Caki2 (cell line): ENCODE results near the gene RAD51B. TPM values are rescaled to one million over a fixed set of nuclear protein-coding genes. Genes with fewer than 3 reads are reported as not detected.
"Not testable (repeated sequence)": the region's sequence is repeated elsewhere in the genome, so short reads cannot be mapped to it uniquely, and the experiment has no call there.

Experiments
- DNase-seq: peaks from one replicate; pipeline ENCODE4 v3.0.0-alpha.2; 2015; ENCODE audit warnings: low read depth
- in situ Hi-C: cut with HindIII; loops from 2 replicates; pipeline ENCODE4 v1.10.0; 2016; ENCODE audit warnings: low sequenced_read_pairs, low pct_unique_long_range_greater_than_20kb, mixed read lengths
- total RNA-seq: library from RNA; depleted of rRNA; stranded (reverse); fragments of >200 nt; shearing (Covaris generic); gene quantifications from 2 replicates; pipeline ENCODE4 v1.2.3, GENCODE V29; 2014; ENCODE audit warnings: low replicate concordance

RAD51B gene
- total RNA-seq, 1 experiment from 2014 or later, result 20.8 TPM

- DNase-seq, result no peak
- in situ Hi-C loops, result no loop called here
Measured at GRCh38 chr14:67963545-67963944, 144.0 kb downstream of the RAD51B start.

GRCh38 chr14:67963960-67964812, 144.6 kb downstream of the RAD51B start:
- in situ Hi-C loops, result no loop called here
- no peak for DNase-seq

GRCh38 chr14:67965696-67966095, 146.1 kb downstream of the RAD51B start:
- no peak for DNase-seq
- in situ Hi-C loops, result no loop called here

- DNase-seq, result no peak
- in situ Hi-C loops, result no loop called here
Measured at GRCh38 chr14:67967206-67967605, 147.6 kb downstream of the RAD51B start.

- in situ Hi-C loops, DNase-seq: not testable (repeated sequence)
Measured at GRCh38 chr14:67967970-67968369, 148.4 kb downstream of the RAD51B start.

- in situ Hi-C loops, result no loop called here
- no peak for DNase-seq
Measured at GRCh38 chr14:67970923-67971322, 151.3 kb downstream of the RAD51B start.

GRCh38 chr14:67971627-67972625, 152.3 kb downstream of the RAD51B start:
- DNase-seq, result no peak
- in situ Hi-C loops, result no loop called here

GRCh38 chr14:67973436-67973835, 153.9 kb downstream of the RAD51B start:
- in situ Hi-C loops, result no loop called here
- no peak for DNase-seq

GRCh38 chr14:67975470-67975869, 155.9 kb downstream of the RAD51B start:
- in situ Hi-C loops, result no loop called here
- no peak for DNase-seq

GRCh38 chr14:67977434-67978034, 158.0 kb downstream of the RAD51B start:
- in situ Hi-C loops, result no loop called here
- no peak for DNase-seq

GRCh38 chr14:67978749-67979148, 159.2 kb downstream of the RAD51B start:
- no peak for DNase-seq
- in situ Hi-C loops, result no loop called here

GRCh38 chr14:67982711-67983608, 163.4 kb downstream of the RAD51B start:
- in situ Hi-C loops, result no loop called here
- DNase-seq, result no peak

- in situ Hi-C loops, result no loop called here
- DNase-seq, result no peak
Measured at GRCh38 chr14:67984274-67984673, 164.7 kb downstream of the RAD51B start.

- in situ Hi-C loops, result no loop called here
- no peak for DNase-seq
Measured at GRCh38 chr14:67986131-67986841, 166.7 kb downstream of the RAD51B start.

- in situ Hi-C loops, result no loop called here
- DNase-seq, result peak; percentile 28
Measured at GRCh38 chr14:67987606-67988005, 168.0 kb downstream of the RAD51B start.

GRCh38 chr14:67988210-67988609, 168.6 kb downstream of the RAD51B start:
- DNase-seq, in situ Hi-C loops: not testable (repeated sequence)

- in situ Hi-C loops, result no loop called here
- no peak for DNase-seq
Measured at GRCh38 chr14:67990576-67990975, 171.0 kb downstream of the RAD51B start.
